Vagina (tissue), 2 donors: Measurements from ENCODE around the gene GRIK3.

Experiments used
- CTCF ChIP-seq, 3 experiments: fragments of 450-650 bp in 2 of 3; fragments of 200-600 bp in 1 of 3; sonication (generic) in 1 of 3; IDR thresholded peaks; one replicate each; pipeline ENCODE4 v1.5.1; 2017 to 2019; ENCODE audit warnings: antibody characterized with exemption in 3 of 3, mild to moderate bottlenecking in 2 of 3, moderate library complexity in 2 of 3
- POLR2A ChIP-seq, 2 donors: fragments of 450-650 bp; IDR thresholded peaks; one replicate each; pipeline ENCODE4 v1.6.1; 2017; ENCODE audit warnings: antibody characterized with exemption in 2 of 2, mild to moderate bottlenecking in 2 of 2, moderate library complexity in 2 of 2
- POLR2AphosphoS5 ChIP-seq, 2 donors: sonication (generic); formaldehyde crosslinking; IDR thresholded peaks; one replicate each; pipeline ENCODE4 v1.9.0; 2017; ENCODE audit warnings: antibody characterized with exemption in 2 of 2, mild to moderate bottlenecking in 2 of 2, low read depth in 1 of 2; ENCODE audit not compliant: insufficient read depth in 1 of 2

GRCh38 chr1:36938819-36939218 is 95.5 kb downstream of the GRIK3 start:
- no peak for TF ChIP-seq POLR2AphosphoS5 (IDR thresholded peaks at IDR 0.05; ENCODE audit: insufficient read depth in 1 of 2, low read depth in 1 of 2)
- TF ChIP-seq CTCF (IDR thresholded peaks at IDR 0.05): no peak
- TF ChIP-seq POLR2A (IDR thresholded peaks at IDR 0.05): no peak
